Left ventricle myocardium inferior (tissue), 1 donor: ENCODE results near the gene RTEL1. TPM values are rescaled to one million over a fixed set of nuclear protein-coding genes. Genes with fewer than 3 reads are reported as not detected.

Experiments
- DNase-seq: peaks from one replicate; pipeline ENCODE4 v3.0.0-alpha.2; 2020
- H3K27ac ChIP-seq: fragments of 200-600 bp; replicated peaks from 2 replicates; pipeline ENCODE4 v1.8.0; 2021
- H3K27me3 ChIP-seq: fragments of 200-600 bp; 2 replicates; pipeline ENCODE4 v1.8.0; 2021; ENCODE audit warnings: low read depth
- H3K36me3 ChIP-seq: fragments of 200-600 bp; 2 replicates; pipeline ENCODE4 v1.8.0; 2021
- H3K4me1 ChIP-seq: fragments of 200-600 bp; 2 replicates; pipeline ENCODE4 v1.8.0; 2021
- H3K4me3 ChIP-seq: fragments of 200-600 bp; 2 replicates; pipeline ENCODE4 v1.8.0; 2021; ENCODE audit warnings: mild to moderate bottlenecking, moderate library complexity
- H3K9me3 ChIP-seq: fragments of 200-600 bp; replicated peaks from 2 replicates; pipeline ENCODE4 v1.8.0; 2021
- intact Hi-C: fragments of 100-400 bp; cut with micrococcal nuclease; formaldehyde crosslinking; loops from one replicate; pipeline ENCODE4 v1.11.0; 2022
- total RNA-seq: library from RNA; stranded (reverse); fragmentation: NEBNext Ultra II Directional; extraction: Animal tissue kit (Norgen Biotek cat#: 25700); gene quantifications from one replicate; pipeline ENCODE4 v1.2.1, GENCODE V29; 2021
- TF ChIP-seq, protein P1 (sequence below): fragments of 200-600 bp; IDR thresholded peaks from 2 replicates; pipeline ENCODE4 v1.8.0; 2021; ENCODE audit warnings: antibody characterized with exemption, mild to moderate bottlenecking, borderline replicate concordance
- donor health status: DM: no; HTN: yes; CAD: no; lungs with severe emphysema.

The RTEL1 gene
- total RNA-seq, 1 donor from 2014 or later = 9.6 TPM

DNA sequence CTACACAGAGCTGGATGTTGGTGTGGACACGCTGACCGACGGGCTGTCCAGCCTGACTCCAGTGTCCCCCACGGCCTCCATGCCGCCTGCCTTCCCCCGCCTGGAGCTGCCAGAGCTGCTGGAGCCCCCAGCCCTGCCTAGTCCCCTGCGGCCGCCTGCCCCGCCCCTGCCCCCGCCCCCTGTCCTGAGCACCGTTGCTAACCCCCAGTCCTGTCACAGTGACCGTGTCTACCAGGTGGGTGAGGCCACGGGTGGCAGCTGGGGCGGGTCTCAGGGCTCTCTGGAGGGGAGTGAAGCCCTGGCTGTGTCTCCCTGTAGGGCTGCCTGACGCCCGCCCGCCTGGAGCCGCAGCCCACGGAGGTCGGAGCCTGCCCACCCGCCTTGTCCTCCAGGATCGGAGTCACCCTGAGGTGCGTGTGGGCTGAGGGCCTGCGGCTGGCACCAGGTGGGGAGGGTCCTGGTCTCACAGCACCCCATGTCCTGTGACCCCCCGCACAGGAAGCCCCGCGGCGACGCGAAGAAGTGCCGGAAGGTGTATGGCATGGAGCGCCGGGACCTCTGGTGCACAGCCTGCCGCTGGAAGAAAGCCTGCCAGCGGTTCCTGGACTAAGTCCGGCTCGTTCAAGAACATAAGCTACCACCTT lies 84.4 kb downstream of the RTEL1 start:
- H3K9me3 ChIP-seq = no peaks in the 10 kb centered on the region
- H3K27me3 ChIP-seq = no peaks in the 10 kb centered on the region
- H3K36me3 ChIP-seq = peaks cover 52% of the 10 kb centered on the region
- H3K4me3 ChIP-seq = no peak overlapping the region
- TF ChIP-seq, protein P1, sequence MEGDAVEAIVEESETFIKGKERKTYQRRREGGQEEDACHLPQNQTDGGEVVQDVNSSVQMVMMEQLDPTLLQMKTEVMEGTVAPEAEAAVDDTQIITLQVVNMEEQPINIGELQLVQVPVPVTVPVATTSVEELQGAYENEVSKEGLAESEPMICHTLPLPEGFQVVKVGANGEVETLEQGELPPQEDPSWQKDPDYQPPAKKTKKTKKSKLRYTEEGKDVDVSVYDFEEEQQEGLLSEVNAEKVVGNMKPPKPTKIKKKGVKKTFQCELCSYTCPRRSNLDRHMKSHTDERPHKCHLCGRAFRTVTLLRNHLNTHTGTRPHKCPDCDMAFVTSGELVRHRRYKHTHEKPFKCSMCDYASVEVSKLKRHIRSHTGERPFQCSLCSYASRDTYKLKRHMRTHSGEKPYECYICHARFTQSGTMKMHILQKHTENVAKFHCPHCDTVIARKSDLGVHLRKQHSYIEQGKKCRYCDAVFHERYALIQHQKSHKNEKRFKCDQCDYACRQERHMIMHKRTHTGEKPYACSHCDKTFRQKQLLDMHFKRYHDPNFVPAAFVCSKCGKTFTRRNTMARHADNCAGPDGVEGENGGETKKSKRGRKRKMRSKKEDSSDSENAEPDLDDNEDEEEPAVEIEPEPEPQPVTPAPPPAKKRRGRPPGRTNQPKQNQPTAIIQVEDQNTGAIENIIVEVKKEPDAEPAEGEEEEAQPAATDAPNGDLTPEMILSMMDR = no peak
- intact Hi-C loops = no loop called here
- H3K27ac ChIP-seq = peak overlapping the region; percentile 94
- DNase-seq = no peak
- peaks cover 46% of the 10 kb centered on the region for H3K4me1 ChIP-seq

GRCh38 chr20:63743210-63743970 lies 85.3 kb downstream of the RTEL1 start:
- Histone ChIP-seq H3K9me3 (no peaks in the 10 kb centered on the region), H3K27me3 (no peaks in the 10 kb centered on the region), H3K27ac (peak overlapping the region; percentile 94), H3K4me1 (peaks cover 46% of the 10 kb centered on the region), H3K4me3 (no peak overlapping the region), H3K36me3 (peaks cover 52% of the 10 kb centered on the region)
- DNase-seq = no peak
- TF ChIP-seq, protein P1 = no peak
- intact Hi-C loops = no loop called here

DNA sequence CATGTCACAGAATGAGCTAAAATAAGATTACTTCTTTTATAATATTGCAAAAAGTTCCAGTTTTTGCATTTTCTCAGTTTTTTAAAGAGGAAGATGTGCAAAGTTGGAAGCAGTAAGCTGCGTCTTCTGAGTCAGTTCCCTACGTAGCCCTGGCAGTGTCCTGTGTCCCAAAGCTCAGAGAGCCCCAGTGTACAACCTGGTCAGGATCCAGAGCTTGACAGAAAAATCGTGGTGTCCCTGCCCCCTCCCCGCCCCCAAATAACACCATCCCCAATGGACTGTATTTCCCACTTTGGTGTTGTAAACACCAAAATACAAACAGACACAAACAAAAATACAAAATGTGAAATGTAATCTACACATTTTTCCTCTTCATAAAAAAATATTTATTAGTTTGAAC lies 86.0 kb downstream of the RTEL1 start:
- DNase-seq = no peak
- TF ChIP-seq, protein P1 = no peak
- Histone ChIP-seq H3K4me1 (peaks cover 40% of the 10 kb centered on the region), H3K36me3 (peaks cover 52% of the 10 kb centered on the region), H3K27ac (no peak overlapping the region), H3K27me3 (no peaks in the 10 kb centered on the region), H3K9me3 (no peaks in the 10 kb centered on the region), H3K4me3 (no peak overlapping the region)
- intact Hi-C loops = no loop called here

DNA sequence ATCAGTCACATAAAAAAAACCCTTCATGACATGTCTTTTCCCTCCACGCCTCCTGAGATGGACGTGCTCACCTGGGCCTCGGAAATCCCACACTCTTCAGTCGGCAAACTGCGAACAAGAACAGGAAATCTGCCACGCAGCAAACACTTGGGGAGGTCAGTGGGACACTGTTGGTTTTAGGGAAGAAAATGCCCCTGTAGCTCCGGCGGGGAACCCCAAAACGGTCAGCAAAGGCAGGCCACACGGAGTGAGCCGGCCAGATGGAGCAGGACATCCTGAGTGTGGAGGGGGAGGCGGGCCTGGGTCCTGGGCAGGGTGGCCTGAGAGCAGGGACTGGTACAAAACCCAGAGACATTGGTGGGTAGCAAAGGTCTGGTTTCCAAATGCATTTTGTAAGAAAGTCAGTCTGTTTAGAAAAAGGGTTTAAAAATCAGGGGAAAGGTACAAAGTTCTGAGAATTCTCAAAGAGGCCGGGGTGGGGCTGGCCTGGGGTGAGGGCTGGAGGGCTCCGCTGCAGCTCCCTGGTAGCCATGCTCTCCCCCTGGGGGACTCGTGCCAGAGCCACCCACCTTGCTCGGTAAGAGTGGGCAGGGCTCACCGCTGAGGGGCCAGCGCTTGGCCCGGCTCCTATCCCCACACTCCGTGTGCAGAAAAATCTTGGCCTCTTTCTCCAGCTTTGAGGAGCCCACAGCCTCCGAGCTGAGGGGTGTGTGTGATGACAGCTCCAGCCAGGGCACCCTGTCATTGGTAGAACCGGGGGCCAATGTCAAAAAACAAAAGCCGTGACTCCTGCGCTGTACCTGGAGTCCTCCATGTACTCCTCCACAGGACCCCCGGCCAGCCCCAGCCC lies 86.7 kb downstream of the RTEL1 start:
- H3K27ac ChIP-seq = peak overlapping the region; percentile 8
- H3K4me3 ChIP-seq = no peak overlapping the region
- TF ChIP-seq, protein P1 = no peak
- peaks cover 54% of the 10 kb centered on the region for H3K36me3 ChIP-seq
- no peaks in the 10 kb centered on the region for H3K9me3 ChIP-seq
- intact Hi-C loops = no loop called here
- peaks cover 39% of the 10 kb centered on the region for H3K4me1 ChIP-seq
- DNase-seq = no peak
- no peaks in the 10 kb centered on the region for H3K27me3 ChIP-seq

GRCh38 chr20:63745424-63745805 lies 87.3 kb downstream of the RTEL1 start:
- Histone ChIP-seq H3K27me3 (no peaks in the 10 kb centered on the region), H3K4me3 (no peak overlapping the region), H3K27ac (no peak overlapping the region), H3K36me3 (peaks cover 61% of the 10 kb centered on the region), H3K9me3 (no peaks in the 10 kb centered on the region), H3K4me1 (peaks cover 36% of the 10 kb centered on the region)
- intact Hi-C loops = no loop called here
- no peak for DNase-seq
- TF ChIP-seq, protein P1 = no peak
